CD4-positive, alpha-beta T cell treated with Interleukin-4 for 4 hours (primary cell): Measurements from ENCODE around the gene PPM1L.
A peak's percentile ranks its signal among the peaks of the same experiment; 100 is the strongest.
"Not testable (repeated sequence)": the region's sequence is repeated elsewhere in the genome, so short reads cannot be mapped to it uniquely, and the experiment has no call there.

ENCODE experiments used
- DNase-seq: peaks from one replicate; pipeline ENCODE4 v3.0.0-alpha.2; 2020

Gene PPM1L

DNA sequence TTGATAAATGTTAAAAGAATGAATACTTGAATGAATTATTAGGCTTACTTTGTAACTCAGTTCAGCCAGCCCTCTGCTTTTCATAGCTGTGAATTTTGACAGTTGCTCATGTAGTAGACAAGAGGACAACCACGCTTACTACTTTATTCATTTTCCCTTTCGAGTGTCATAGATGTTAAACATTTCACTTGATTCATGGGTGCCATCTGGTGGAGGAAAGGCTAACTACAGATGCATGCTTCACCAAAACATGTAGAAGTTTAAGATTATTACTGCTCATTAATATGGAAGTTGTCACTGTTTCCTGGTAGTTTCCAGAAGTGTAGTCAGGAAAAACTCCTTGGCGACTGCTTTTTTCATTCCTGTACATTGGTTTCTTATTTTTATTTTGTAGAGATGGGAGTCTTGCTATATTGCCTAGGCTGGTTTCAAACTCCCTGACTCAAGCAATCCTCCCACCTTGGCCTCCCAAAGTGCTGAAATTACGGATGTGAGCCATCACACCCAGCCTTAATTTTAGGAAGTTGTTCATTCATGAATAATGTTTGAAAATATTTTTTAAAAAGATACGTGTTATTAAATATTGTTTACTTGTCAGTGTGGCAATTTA is 186.0 kb downstream of the PPM1L start:
- DNase-seq = peak; percentile 70

DNA sequence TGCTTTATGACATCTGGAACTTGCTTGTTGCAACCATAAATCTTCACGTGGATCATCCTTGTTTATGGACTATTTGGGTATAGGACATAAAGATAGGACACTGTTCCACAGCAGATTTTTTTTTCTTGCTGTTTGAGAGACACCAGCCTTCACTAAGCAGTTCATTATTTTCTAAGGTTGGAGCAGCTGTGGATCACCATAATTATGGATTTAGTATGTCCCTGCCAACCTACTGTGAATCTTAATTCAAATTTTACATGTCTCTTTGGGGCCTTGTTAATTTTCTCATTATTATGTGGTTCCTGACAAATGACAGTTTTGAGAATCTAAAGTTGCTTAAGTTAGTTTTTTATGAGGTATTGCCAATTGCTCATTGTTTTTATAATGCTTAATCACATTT is 188.0 kb downstream of the PPM1L start:
- no peak for DNase-seq

DNA sequence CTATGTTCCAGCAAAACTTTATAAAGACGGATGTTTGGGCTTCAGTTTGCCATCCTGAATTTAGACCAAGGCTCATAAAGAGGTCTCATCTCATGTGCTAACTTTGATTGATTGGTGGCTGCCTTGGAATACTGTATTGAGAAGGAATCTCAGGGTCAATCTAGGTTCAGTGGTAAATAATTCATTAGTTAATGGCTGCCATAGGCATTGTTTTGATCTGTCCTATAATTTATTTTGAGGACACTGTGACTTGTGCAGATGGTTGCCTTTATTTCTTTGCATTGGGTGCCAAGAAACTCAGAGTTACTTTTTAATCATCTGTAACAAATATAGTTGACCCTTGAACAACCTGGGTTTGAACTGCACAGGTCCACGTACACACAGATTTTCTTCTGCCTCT is 189.3 kb downstream of the PPM1L start:
- no peak for DNase-seq

DNA sequence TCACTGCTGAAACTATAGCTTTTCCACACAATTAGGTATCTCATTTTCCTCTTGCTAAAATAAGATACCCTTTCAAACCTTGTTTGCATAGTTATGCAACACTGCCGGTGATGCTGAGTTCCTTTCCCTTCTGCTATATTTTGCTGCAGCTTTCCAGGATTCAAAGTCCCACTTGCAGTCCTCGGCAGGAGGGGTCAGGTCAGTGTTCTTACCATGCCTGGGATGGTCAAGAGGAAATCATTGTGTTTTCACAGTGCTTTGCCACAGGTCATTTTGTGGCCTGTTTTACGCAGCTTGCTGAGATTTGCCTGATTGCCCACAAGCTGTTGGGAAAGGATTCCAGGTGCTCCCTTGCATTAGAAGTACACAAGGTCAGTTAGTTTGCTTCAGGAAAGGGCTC is 192.2 kb downstream of the PPM1L start:
- DNase-seq = no peak

DNA sequence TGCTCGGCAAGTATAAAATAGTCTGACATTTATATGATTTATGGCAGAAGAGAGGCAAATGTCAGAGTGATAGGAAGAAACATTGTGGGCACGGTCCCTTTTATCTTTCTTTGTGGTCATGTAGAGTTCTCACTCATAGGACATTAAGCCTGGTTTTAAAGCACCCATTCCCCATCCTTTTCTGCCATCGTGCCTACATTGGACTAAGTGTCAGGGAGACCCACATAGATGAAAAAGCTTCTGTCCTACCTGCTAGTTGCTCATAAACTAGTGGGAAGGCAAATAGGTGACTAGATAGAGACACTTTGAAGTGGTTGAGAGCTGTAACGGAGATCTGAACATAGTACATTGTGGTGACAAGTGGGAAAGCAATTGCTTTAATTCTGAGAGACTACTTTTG is 193.4 kb downstream of the PPM1L start:
- DNase-seq = no peak

DNA sequence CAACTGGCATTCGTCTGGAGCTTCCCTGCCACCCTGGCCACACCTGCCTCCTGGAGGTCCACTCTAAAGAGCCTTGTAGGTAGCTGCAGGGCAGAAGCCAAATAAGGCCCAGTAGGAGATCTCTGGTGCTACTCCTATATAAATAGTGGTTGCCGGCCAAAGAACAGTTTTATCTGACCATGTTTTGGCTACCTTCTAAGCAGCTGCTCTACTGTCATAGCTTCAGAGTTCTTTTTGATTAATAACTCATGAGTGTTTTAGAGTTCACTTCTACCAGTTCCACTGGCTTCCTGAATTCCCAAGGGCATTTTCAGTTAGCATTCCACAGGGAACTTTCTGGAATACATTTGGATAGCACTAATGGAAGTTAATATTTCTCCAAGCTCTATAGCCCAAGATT is 194.5 kb downstream of the PPM1L start:
- no peak for DNase-seq

DNA sequence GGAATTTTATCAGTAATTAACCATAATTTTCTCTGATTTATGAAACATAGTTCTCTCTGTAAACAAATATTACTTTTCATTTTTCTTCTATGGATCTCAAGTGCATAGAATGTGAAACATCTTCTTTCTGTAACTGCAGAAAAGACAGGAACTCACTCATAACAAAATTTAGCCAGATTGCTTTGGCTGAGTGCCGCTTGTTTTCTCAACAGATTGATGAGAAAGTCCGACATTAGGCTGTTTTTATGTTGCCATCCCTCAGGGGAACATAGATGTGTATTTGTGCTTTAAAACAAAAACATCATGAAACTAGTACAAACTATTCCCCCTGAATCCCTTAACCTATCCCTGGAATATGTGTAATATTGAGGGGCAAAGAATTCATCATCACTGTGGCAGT is 194.9 kb downstream of the PPM1L start:
- DNase-seq = no peak

DNA sequence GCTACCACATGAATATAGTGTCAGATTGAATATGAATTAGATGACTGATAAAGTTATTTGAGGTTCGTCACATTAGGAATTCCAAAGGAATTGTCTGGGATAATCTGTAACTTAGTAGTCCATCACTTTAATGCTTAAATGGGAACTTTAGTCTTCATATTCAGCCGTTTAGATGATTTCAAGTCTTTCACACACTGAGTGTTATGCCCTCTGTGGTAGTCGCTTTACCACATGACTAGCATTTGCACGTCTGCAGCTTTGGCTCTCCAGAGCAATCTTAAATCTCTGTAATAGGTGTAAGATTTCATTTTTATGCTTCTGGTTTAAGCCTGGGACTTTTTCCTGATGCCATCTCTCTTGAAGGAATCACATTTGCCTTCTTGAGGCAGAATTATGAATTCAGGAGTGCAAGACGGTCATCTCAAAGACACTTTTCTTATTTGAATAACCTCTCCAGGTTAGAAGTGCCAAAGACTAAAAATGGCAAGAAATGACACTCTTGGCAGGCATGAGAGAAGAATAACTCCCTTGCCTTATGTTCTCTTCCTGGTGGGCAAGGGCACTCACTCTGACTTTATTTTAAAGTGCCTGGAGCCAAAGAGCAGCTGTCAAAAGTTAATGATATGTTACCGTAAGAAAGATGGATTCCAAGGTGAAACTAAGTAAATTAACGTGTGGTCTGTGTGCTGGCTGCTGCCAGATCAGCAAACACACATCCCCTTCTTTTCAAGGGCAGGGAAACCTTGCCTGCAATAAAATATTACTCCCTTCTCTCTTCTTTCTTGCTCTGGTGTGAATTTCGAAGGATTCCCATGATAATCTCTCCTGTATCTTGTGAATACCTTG is 195.8 kb downstream of the PPM1L start:
- no peak for DNase-seq

DNA sequence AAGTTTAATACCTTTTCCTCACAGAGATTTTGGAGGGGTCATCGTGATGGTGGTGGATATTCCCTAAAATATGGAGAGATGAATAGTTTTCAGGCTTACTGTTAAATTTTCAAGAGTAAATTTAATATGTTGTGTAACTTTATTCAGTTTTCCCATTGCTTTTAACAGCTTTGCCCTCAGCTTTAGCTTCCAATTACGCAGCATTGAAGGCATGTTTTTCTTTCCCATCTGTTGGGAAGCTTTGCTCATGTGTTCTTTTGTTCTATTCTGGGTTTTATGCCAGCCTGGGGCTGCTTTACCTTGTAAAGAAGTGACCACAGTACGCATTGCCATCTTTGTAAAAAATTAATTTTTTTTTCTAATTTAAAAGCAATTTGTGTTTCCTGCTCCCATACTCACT is 197.7 kb downstream of the PPM1L start:
- DNase-seq = no peak

DNA sequence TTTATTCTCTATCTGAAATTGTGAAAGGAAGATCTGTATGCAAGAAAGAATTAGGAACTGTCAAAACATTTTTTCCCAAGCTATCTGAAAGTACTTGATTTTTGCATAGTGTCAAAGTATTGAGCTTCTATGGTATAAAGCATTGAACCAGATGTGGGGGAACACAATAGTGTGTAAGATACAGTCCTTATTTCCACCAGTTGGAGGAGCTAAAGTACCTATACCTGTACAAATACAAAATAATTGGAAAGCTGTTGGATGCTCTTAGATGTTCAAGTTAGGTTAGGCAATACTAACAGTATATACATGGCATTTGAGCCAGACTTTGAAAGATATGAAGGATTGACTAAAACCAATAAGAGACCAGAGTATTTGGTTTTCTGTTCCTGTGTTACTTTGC is 200.8 kb downstream of the PPM1L start:
- no peak for DNase-seq

DNA sequence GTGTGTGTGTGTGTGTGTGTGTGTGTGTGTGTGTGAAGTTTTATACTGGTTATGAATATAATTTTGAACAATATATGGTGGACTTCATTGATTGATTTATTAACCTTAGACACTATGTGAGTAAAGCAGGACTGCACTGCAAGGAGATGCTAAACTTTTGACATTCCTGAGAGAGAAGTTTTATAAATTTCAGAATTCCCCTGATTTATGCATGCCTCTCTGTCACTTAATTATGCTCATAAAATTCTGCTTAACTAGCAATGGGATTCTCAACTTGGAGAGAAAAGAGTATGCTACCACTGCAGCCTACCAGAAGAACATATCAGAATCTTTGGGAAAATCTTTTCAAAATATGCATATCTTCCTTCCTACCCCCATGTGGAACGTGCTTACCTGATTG is 204.5 kb downstream of the PPM1L start:
- no peak for DNase-seq

DNA sequence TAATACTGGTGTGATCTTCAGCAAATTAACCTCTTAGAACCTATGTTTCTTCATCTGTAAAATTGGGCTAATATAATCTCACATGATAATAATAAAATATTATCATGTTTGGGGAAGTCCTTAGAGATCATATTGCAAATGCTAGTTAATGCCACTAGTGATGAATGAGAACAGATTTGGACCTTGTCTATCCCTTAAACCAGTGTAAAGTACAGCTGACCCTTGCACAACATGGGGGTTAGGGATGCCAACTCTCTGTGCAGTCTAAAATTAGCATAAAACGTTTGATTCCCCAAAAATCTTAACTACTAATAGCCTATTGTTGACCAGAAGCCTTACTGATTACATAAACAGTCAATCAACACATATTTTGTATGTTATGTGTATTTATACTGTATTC is 207.9 kb downstream of the PPM1L start:
- DNase-seq = no peak

DNA sequence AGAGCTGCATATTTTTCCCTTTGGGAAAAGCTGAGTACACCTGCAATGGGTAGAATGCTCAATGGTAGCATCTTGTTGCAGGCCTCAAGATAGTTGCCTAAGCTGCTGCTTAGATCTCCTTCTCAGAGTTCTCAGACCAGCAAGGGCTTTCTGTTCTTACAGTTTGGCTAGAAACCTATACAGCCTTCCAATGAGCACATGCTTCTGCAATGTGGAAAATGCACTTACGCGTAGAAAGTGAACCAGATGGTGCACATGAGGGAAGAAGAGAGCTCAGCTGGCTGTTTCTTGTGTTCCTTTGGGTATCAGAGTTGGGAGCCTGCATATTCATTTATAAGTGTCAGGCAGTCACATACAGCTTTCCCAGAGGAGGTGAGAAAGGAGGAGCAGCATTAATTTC is 212.7 kb downstream of the PPM1L start:
- DNase-seq = no peak

DNA sequence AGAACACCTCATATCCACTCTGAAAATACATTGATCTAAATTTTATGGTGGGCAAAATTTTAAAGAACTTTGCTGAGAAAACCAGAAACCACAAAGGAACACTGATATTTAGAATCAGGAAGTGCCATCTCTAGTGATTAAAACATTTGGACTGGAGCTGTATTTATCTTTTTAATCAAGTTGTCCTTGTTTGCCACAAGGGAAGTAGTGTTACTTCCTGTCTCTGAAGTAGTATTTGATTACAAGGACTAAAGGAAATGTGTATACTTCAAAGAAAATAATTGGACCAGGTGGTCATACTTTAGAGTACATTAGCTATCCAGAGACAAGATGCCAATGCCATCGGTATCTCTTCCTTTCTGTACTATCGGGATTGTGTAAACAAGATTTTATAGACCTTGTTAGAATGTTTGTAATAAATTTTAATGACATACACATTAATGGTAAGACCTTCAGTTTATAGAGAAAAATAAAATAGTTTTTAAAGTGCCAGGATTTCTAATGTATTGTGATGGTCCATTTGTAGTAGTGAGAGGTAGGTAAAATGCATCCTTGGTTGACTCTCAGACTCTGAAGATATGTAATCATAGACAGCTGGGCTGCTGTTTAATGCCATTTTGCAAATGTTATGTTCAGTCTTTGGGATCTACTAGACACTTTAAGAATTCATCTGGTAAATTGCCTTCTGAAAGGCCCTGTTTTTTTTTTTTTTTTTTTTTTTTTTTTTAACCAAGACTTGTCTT is 217.2 kb downstream of the PPM1L start:
- no peak for DNase-seq

DNA sequence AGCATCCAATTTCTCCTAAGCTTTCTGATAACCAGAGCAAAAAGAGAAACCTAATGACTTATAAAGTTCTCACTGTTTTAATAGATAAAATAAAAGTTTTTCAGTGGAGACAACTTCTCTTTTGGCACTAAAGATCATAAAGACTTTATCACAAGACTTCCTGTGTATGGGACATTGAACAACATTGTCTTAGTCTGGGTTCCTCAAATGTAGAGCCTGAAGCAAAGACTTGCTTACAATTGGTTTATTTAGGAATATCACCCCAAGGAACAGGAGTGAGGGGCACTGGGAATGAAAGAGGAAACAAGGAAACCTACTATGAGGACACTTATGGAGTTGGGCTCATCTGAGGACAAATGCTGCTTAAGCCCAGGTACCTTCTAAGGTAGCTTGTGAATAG is 221.7 kb downstream of the PPM1L start:
- no peak for DNase-seq

DNA sequence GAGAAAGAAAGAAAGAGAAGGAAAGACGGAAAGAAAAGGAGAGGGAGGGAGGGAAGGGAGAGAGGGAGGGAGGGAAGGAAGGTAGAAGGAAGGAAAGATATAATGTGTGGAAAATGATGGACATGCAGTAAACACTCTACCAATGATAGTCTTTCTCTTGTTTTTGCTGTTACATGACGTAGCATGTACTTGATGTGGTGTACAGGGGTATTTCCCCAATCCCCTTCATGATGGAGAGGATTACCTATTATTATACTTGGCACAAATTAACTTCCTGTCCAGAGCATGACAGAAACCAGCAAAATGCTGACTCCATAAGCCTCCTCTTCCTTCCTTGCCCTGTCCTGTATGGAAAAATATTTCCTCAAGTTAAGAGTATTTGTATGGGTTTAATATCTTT is 224.7 kb downstream of the PPM1L start:
- no peak for DNase-seq

DNA sequence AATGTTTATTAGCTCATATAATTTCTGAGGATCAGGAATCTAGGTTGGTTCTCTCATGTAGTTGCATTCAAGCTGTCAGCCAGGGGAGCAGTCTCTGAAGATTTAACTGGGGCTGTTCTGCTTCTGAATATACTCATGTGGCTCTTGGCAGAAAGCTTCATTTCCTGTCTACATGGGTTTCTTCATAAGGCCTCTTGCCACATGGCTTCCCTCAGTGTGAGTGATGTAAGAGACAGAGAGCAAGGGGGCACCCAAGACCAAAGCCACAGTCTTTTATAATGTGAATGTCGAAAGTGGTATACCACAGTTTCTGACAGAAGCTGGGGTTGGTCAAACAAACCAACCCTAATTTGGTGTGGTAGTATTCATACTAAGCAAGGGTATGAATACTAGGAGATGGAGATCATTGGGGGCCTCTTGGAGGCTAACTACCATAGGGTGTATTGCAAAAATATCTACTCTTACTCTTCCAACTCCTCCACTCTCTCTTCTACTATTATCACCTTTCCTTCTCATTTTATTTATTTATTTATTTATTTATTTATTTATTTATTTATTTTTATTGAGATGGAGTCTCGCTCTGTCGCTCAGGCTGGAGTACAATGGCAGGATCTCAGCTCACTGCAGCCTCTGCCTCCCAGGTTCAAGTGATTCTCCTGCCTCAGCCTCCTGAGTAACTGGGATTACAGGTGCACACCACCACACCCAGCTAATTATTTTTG is 225.3 kb downstream of the PPM1L start:
- DNase-seq = peak; percentile 7

DNA sequence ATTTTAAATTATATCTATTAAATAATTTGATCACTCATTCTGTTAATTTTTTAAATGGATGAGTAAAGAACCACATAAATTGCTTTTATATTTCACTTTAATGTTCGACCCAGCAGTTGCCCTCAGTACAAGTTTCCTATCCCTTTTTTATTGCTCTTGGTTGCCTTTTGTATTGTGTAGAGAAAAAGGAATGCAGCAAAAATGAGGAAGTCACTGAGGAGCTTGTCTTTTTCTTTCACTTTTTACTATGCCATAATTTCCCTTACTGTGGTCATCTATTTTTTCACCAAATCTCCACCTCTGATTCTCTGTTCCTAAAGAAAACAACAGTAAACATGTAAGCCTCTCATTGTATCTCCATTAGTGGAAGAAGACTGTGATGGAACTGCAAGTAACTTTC is 226.5 kb downstream of the PPM1L start:
- no peak for DNase-seq

DNA sequence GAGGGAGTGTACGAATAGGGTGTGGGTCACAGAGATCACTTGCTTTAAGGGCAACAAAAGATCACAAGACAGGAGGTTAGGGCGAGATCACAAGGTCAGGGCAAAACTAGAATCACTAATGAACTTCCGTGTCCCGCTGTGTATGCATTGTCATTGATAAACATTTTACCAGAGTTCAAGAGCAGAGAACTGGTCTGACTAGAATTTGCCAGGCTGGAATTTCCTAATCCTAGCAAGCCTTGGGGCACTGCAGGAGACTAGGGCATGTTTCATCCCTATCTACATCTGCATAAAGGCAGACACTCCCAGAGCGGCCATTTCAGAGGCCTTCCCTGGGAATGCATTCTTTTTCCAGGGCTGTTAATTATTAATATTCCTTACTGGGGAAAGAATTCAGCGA is 227.9 kb downstream of the PPM1L start:
- DNase-seq = not testable (repeated sequence)

DNA sequence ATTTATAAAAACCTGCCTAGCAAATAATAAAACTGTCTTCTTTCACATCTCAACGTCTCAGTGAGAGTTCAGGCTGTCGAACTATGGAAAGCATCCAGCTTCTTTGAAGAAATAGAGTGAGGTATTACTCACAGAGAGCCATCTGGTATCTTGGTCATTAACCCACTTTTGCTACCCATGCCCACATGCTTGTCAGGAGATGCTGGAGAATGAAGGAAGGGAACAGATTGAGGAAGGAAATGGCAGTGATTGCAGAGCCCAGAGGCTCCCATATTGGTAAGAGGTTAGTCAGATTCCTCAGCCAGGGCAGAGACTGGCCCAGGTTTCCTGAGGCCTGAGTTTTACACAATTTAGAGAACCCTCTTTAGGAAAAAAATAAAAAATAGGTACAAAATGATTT is 230.0 kb downstream of the PPM1L start:
- no peak for DNase-seq

DNA sequence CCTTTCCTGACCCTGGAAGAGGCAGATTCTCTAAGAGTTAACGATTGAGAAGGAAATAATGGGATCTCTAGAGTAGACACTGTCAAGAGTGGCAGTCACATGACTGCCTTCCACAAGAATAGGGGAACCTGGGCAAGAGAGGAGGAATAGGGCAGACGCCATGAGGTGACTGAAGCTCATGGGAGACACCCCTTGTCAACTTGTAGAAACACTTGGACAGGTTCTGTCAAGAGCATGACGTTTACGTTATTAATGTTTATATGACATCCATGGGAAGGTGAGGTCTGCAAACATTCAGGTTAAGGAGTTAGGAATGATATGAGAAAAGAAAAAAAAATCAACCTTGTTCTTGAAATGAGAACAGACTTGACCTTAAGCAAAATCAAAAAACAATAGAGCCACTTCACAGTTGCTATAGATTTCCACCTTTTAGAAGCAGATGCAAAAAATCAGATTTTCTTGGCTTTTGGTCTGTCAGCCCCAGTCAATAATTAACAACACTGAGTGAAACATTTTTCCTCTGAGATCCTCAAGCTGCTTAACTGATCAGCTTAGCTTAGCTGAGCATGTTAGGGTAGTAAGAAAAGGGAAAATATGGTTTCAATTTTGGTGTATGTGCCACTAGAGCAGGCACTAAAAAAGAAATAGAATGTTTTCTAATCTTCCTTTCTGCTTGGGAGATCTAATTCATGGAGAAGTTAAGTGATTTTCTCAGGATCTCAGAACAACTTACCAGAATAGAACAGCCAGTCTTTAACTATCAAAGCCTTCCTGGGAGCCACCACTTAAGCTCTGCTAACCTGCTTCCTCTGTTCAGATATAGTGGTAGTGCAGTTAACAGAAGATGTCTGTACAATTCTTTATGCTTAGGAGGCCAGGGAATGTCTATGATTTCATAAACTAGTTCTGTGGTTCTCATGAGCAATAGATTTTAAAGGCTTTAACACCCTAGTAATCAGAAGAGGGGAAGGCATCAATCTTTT is 232.2 kb downstream of the PPM1L start:
- DNase-seq = no peak

DNA sequence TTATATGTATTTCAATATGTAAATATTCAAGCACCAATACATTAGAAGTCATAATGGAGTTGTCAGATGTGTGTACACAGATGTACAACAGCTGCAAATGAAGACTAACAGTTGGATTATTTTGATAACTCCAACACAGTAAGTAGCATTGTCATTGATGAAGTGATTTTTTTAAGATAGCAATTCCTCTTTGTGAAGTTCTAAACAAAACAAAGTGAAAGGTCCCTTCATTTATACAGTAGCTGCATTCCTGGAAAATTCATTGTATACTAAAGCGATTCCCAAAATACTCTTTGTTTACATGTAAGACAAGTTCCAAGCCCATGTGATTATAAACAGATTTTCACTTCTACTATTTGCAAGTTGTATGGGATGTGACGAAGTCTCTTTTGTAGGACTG is 234.4 kb downstream of the PPM1L start:
- DNase-seq = no peak
